Neural crest cell (in vitro differentiated cells): ENCODE measurements around the gene TMEM54. TPM values are rescaled to one million over a fixed set of nuclear protein-coding genes. Genes with fewer than 3 reads are reported as not detected.

Experiments
- DNase-seq: peaks from one replicate; pipeline ENCODE4 v3.0.0; 2021; ENCODE audit warnings: low read depth, mixed read lengths, low spot score
- H3K27ac Mint-ChIP-seq: one replicate; pipeline ENCODE4 v1.8.0; 2021; ENCODE audit warnings: mild to moderate bottlenecking, mixed read lengths; ENCODE audit not compliant: unreplicated experiment
- H3K27me3 Mint-ChIP-seq: 2 replicates; pipeline ENCODE4 v1.8.0; 2021; ENCODE audit warnings: low read depth, mild to moderate bottlenecking, mixed read lengths
- H3K36me3 Mint-ChIP-seq: 2 replicates; pipeline ENCODE4 v1.8.0; 2021; ENCODE audit warnings: low read depth, mild to moderate bottlenecking, mixed read lengths
- H3K4me1 Mint-ChIP-seq: 2 replicates; pipeline ENCODE4 v1.8.0; 2021; ENCODE audit warnings: mixed read lengths
- H3K4me3 Mint-ChIP-seq: one replicate; pipeline ENCODE4 v1.8.0; 2021; ENCODE audit warnings: mild to moderate bottlenecking, mixed read lengths
- H3K9me3 Mint-ChIP-seq: 2 replicates; pipeline ENCODE4 v1.8.0; 2021; ENCODE audit warnings: mixed read lengths
- long read RNA-seq: library from polyadenylated mRNA; unstranded; transcript quantifications from one replicate; pipeline ENCODE4 v2.0.0, GENCODE V29; 2020
- total RNA-seq: library from RNA; stranded (reverse); gene quantifications from 2 replicates; pipeline ENCODE4 v1.2.1, GENCODE V29; 2021
- TF ChIP-seq, protein P1 (sequence below): fragments of 200-600 bp; sonication (generic); conservative IDR thresholded peaks from 2 replicates; pipeline ENCODE4 v1.5.0; 2021; ENCODE audit warnings: antibody characterized with exemption, mild to moderate bottlenecking

The TMEM54 gene, protein sequence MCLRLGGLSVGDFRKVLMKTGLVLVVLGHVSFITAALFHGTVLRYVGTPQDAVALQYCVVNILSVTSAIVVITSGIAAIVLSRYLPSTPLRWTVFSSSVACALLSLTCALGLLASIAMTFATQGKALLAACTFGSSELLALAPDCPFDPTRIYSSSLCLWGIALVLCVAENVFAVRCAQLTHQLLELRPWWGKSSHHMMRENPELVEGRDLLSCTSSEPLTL
- total RNA-seq: 2.7 and 2.8 TPM in 2 replicates
- long read RNA-seq: 0 reads

DNA sequence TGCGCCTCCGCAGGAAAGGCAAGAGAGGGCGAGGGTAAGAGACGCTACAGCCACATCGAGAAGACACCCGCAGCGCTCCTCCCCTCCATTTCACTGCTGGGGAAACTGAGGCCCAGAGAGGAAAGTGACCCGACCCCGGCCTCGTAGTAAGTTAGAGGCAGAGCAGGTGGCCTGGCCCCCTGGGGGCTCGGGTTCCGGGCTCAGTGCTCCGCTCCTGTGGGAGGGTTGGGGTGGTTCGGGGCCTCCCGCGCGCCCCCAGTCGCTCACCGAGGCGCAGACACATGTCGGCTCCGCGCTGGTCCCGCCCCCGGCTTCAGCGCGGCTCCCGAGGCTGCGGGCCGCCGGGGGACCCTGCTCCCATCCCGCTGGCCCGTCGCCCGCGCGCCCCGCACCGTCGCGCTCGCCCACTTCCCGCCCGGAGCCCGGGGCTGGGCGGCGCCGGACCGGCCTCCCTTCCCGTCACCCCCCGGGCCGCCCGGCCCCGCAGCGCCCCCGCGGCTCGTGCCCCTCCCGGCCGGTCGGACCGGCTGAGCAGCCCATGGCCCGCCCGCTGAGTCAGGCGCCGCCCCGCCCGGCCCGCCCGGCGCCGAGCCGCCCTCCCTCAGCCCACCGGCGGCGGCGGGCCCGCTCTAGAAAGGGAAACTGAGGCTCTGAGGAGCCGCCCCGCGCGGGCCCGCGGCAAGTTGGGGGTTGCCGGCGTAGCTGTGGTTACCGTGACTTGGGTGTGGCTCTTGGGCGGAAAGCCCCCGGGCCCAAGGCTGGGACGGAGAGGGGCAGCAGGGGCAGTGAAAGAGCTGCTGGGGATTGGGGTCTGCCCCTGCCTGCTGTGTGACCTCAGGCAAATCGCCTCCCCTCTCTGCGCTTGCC, at the start of gene TMEM54:
TMEM54 (minus strand) TSS at position 434 of the 867 bp plus-strand sequence; CDS start at position 283, 151 bp downstream.
- Mint-ChIP-seq H3K36me3 (no peaks in the 10 kb centered on the region), H3K4me1 (no peaks in the 10 kb centered on the region), H3K27me3 (peaks cover 81% of the 10 kb centered on the region), H3K4me3 (peak within 1 kb of the TSS; percentile 81), H3K27ac (no peak within 1 kb of the TSS), H3K9me3 (no peaks in the 10 kb centered on the region)
- no peak for DNase-seq
- TF ChIP-seq, protein P1, sequence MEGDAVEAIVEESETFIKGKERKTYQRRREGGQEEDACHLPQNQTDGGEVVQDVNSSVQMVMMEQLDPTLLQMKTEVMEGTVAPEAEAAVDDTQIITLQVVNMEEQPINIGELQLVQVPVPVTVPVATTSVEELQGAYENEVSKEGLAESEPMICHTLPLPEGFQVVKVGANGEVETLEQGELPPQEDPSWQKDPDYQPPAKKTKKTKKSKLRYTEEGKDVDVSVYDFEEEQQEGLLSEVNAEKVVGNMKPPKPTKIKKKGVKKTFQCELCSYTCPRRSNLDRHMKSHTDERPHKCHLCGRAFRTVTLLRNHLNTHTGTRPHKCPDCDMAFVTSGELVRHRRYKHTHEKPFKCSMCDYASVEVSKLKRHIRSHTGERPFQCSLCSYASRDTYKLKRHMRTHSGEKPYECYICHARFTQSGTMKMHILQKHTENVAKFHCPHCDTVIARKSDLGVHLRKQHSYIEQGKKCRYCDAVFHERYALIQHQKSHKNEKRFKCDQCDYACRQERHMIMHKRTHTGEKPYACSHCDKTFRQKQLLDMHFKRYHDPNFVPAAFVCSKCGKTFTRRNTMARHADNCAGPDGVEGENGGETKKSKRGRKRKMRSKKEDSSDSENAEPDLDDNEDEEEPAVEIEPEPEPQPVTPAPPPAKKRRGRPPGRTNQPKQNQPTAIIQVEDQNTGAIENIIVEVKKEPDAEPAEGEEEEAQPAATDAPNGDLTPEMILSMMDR: no peak

DNA sequence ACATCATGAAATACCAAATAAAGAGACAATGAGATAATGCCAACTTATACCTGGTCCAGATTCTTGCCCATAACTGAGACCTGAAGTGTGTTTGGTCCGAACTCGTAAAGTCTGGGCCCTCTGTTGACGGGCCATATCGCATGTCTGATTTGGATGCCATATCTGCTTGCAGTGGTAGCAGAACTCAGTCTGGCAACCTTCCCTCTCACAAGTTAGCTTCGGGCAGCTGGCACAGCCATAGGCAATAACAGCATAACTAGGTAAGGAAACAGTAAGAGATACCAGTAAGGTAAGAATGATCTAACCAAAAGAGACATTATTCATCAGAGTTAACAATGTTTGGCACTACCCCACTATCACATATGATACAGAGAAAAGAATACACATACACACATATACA, 48.3 kb upstream of the TMEM54 start:
- no peaks in the 10 kb centered on the region for H3K9me3 Mint-ChIP-seq
- no peaks in the 10 kb centered on the region for H3K4me1 Mint-ChIP-seq
- no peaks in the 10 kb centered on the region for H3K36me3 Mint-ChIP-seq
- no peak overlapping the region for H3K4me3 Mint-ChIP-seq
- H3K27me3 Mint-ChIP-seq: no peaks in the 10 kb centered on the region
- DNase-seq: no peak
- no peak overlapping the region for H3K27ac Mint-ChIP-seq
- TF ChIP-seq, protein P1: no peak

DNA sequence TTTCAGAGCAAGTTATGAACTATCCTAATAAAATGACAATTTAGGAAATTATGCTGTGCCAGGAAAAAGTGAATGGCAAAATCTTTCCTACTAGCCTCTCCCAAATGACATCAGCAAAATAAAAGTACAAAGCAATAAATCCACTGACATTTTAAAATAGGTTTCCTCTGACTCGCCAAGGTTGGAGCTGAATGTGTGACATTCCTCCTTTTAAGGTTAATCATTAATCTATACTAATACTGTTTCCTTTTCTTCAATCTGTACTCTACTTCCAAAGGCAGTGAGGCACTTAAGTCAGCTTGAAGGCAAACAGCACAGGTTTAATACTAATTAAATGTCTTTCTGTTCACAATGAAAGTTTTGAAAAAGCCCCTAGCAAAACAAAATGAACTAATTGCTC, 47.7 kb upstream of the TMEM54 start:
- H3K27me3 Mint-ChIP-seq: no peaks in the 10 kb centered on the region
- no peaks in the 10 kb centered on the region for H3K9me3 Mint-ChIP-seq
- DNase-seq: no peak
- H3K36me3 Mint-ChIP-seq: peaks cover 6% of the 10 kb centered on the region
- TF ChIP-seq, protein P1: no peak
- H3K4me1 Mint-ChIP-seq: no peaks in the 10 kb centered on the region
- H3K4me3 Mint-ChIP-seq: no peak overlapping the region
- no peak overlapping the region for H3K27ac Mint-ChIP-seq

DNA sequence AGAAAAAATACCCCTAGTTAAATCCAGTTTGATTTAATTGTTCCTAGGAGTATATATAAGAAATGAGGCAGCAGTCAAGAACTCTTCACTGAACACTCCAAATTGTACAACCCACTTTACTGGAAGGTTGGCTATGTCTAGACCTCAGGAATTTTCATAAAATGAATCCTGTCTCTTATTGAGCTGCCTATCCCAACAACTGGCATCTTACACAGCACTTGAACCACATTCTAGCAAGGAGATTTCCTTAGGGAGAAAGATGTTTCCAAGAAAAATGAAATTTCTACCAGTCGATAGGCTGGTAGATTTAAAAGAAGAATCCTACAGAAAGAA, 47.2 kb upstream of the TMEM54 start:
- Mint-ChIP-seq H3K4me3 (no peak overlapping the region), H3K27me3 (no peaks in the 10 kb centered on the region), H3K9me3 (no peaks in the 10 kb centered on the region), H3K4me1 (no peaks in the 10 kb centered on the region), H3K27ac (no peak overlapping the region), H3K36me3 (peaks cover 8% of the 10 kb centered on the region)
- no peak for DNase-seq
- TF ChIP-seq, protein P1: no peak

DNA sequence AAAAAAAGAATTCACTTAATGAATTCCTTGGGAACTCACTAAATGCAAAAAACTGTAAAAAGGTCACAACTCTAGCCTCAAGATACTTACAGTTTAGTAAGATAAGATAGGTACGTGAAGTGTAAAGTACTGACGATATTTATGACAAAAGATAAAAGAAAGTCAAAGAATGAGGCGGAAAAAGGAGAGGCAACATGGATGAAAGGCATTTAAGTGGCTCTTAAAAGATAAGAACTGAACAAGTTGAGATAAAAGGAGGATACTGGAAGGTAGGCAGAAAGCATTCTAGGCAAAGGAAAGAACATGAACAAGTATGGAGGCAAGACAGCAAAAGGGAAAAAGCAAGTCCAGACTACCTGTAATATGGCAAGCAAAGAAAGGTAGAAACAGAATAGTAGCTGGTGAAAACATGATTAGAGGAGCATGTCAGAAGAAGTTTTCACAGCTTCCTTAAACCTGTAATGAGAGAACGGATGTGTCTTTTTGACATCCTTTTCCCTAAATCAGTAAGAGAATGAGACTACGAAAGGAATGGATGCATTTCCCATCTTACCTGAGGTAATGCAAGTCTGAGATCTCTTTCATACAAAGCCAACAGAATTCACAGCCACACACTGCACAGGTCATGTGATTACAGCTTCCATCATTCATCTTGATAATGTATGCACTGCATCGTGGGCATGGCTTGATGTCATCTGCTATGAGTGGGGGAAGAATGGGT, 46.6 kb upstream of the TMEM54 start:
- Mint-ChIP-seq H3K9me3 (no peaks in the 10 kb centered on the region), H3K27ac (no peak overlapping the region), H3K27me3 (no peaks in the 10 kb centered on the region), H3K4me3 (no peak overlapping the region), H3K36me3 (peaks cover 8% of the 10 kb centered on the region), H3K4me1 (no peaks in the 10 kb centered on the region)
- no peak for DNase-seq
- TF ChIP-seq, protein P1: no peak
